ENCODE data around the gene TMEM117.
"Not testable (repeated sequence)": the region's sequence is repeated elsewhere in the genome, so short reads cannot be mapped to it uniquely, and the experiment has no call there.

The TMEM117 gene

GRCh38 chr12:44317651-44318126, 481.8 kb downstream of the TMEM117 start:
- DNase-seq, result no peak

GRCh38 chr12:44331269-44331668, 495.4 kb downstream of the TMEM117 start:
- DNase-seq, result no peak

GRCh38 chr12:44334347-44334746, 498.5 kb downstream of the TMEM117 start:
- DNase-seq, result no peak

- no peak for DNase-seq
Observed at GRCh38 chr12:44335030-44335429, 499.1 kb downstream of the TMEM117 start.

- no peak for DNase-seq
Observed at GRCh38 chr12:44336577-44336976, 500.7 kb downstream of the TMEM117 start.

- DNase-seq, result no peak
Observed at GRCh38 chr12:44342371-44342770, 506.5 kb downstream of the TMEM117 start.

- no peak for DNase-seq
Observed at GRCh38 chr12:44347145-44347544, 511.3 kb downstream of the TMEM117 start.

- DNase-seq, result no peak
Observed at GRCh38 chr12:44357494-44357893, 521.6 kb downstream of the TMEM117 start.

GRCh38 chr12:44358636-44359035, 522.8 kb downstream of the TMEM117 start:
- no peak for DNase-seq

- DNase-seq, result no peak
Observed at GRCh38 chr12:44362947-44363346, 527.1 kb downstream of the TMEM117 start.

GRCh38 chr12:44367136-44367535, 531.3 kb downstream of the TMEM117 start:
- DNase-seq, result no peak

- no peak for DNase-seq
Observed at GRCh38 chr12:44367916-44368315, 532.0 kb downstream of the TMEM117 start.

- no peak for DNase-seq
Observed at GRCh38 chr12:44369998-44370397, 534.1 kb downstream of the TMEM117 start.

GRCh38 chr12:44370982-44371381, 535.1 kb downstream of the TMEM117 start:
- no peak for DNase-seq

- DNase-seq, result no peak
Observed at GRCh38 chr12:44372259-44372658, 536.4 kb downstream of the TMEM117 start.

GRCh38 chr12:44375694-44376093, 539.8 kb downstream of the TMEM117 start:
- DNase-seq, result no peak

GRCh38 chr12:44377443-44378187, 541.7 kb downstream of the TMEM117 start:
- no peak for DNase-seq

GRCh38 chr12:44379113-44379512, 543.2 kb downstream of the TMEM117 start:
- not testable (repeated sequence) for DNase-seq

GRCh38 chr12:44379831-44380230, 544.0 kb downstream of the TMEM117 start:
- no peak for DNase-seq

- DNase-seq, result no peak
Observed at GRCh38 chr12:44380861-44381260, 545.0 kb downstream of the TMEM117 start.

- DNase-seq, result no peak
Observed at GRCh38 chr12:44381341-44381740, 545.5 kb downstream of the TMEM117 start.

- DNase-seq, result no peak
Observed at GRCh38 chr12:44384136-44384535, 548.3 kb downstream of the TMEM117 start.

GRCh38 chr12:44385964-44386363, 550.1 kb downstream of the TMEM117 start:
- no peak for DNase-seq

GRCh38 chr12:44387581-44387980, 551.7 kb downstream of the TMEM117 start:
- DNase-seq, result no peak

- no peak for DNase-seq
Observed at GRCh38 chr12:44389038-44389437, 553.2 kb downstream of the TMEM117 start.

Data from activated CD8-positive, alpha-beta memory T cell treated with anti-CD3 and anti-CD28 coated beads for 24 hours (primary cell).